Measurements from ENCODE around the gene FNDC10.

The FNDC10 gene

GRCh38 chr1:1622788-1623094, 22.8 kb upstream of the FNDC10 start:
- peaks cover 0 to 27% (median 25%) of the 10 kb centered on the region in 5 donors for H3K36me3 ChIP-seq (ENCODE audit: control insufficient read depth in 5 of 5, insufficient read depth in 5 of 5, low read length in 5 of 5)
- no peaks in the 10 kb centered on the region for H3K9me3 ChIP-seq (ENCODE audit: control insufficient read depth in 5 of 5, low read length in 5 of 5)
- no peaks in the 10 kb centered on the region for H3K27me3 ChIP-seq (ENCODE audit: control insufficient read depth in 5 of 5, insufficient read depth in 4 of 5, low read length in 5 of 5)
- no peak overlapping the region for H3K9ac ChIP-seq (ENCODE audit: low read length in 5 of 5)
- H3K4me3 ChIP-seq (ENCODE audit: low read depth in 1 of 5, low read length in 5 of 5), result no peak overlapping the region
- H3K4me1 ChIP-seq (ENCODE audit: control insufficient read depth in 5 of 5, insufficient read depth in 5 of 5, low read length in 5 of 5), result no peaks in the 10 kb centered on the region
- no peak overlapping the region for H3K27ac ChIP-seq (ENCODE audit: low read depth, low read length)

GRCh38 chr1:1622010-1622787, 22.3 kb upstream of the FNDC10 start:
- Histone ChIP-seq H3K4me3 (ENCODE audit: low read depth in 1 of 5, low read length in 5 of 5) (no peak overlapping the region), H3K9me3 (ENCODE audit: control insufficient read depth in 5 of 5, low read length in 5 of 5) (no peaks in the 10 kb centered on the region), H3K4me1 (ENCODE audit: control insufficient read depth in 5 of 5, insufficient read depth in 5 of 5, low read length in 5 of 5) (peaks cover under 1 to 5% (median under 1%) of the 10 kb centered on the region in 5 donors), H3K27me3 (ENCODE audit: control insufficient read depth in 5 of 5, insufficient read depth in 4 of 5, low read length in 5 of 5) (no peaks in the 10 kb centered on the region), H3K27ac (ENCODE audit: low read depth, low read length) (no peak overlapping the region), H3K36me3 (ENCODE audit: control insufficient read depth in 5 of 5, insufficient read depth in 5 of 5, low read length in 5 of 5) (peaks cover 0 to 28% (median 26%) of the 10 kb centered on the region in 5 donors), H3K9ac (ENCODE audit: low read length in 5 of 5) (no peak overlapping the region)

- H3K9me3 ChIP-seq (ENCODE audit: control insufficient read depth in 5 of 5, low read length in 5 of 5), result no peaks in the 10 kb centered on the region
- no peaks in the 10 kb centered on the region for H3K27me3 ChIP-seq (ENCODE audit: control insufficient read depth in 5 of 5, insufficient read depth in 4 of 5, low read length in 5 of 5)
- no peak overlapping the region for H3K27ac ChIP-seq (ENCODE audit: low read depth, low read length)
- H3K9ac ChIP-seq (ENCODE audit: low read length in 5 of 5), result no peak overlapping the region
- H3K36me3 ChIP-seq (ENCODE audit: control insufficient read depth in 5 of 5, insufficient read depth in 5 of 5, low read length in 5 of 5), result peaks cover 0 to 26% (median 23%) of the 10 kb centered on the region in 5 donors
- H3K4me1 ChIP-seq (ENCODE audit: control insufficient read depth in 5 of 5, insufficient read depth in 5 of 5, low read length in 5 of 5), result peaks cover 5 to 13% (median 9%) of the 10 kb centered on the region in 5 donors
- H3K4me3 ChIP-seq (ENCODE audit: low read depth in 1 of 5, low read length in 5 of 5), result no peak overlapping the region
Measured at GRCh38 chr1:1621173-1622009, 21.5 kb upstream of the FNDC10 start.

GRCh38 chr1:1620433-1621139, 20.7 kb upstream of the FNDC10 start:
- Histone ChIP-seq H3K4me1 (ENCODE audit: control insufficient read depth in 5 of 5, insufficient read depth in 5 of 5, low read length in 5 of 5) (peaks cover 5 to 15% (median 11%) of the 10 kb centered on the region in 5 donors), H3K9ac (ENCODE audit: low read length in 5 of 5) (no peak overlapping the region), H3K27ac (ENCODE audit: low read depth, low read length) (no peak overlapping the region), H3K27me3 (ENCODE audit: control insufficient read depth in 5 of 5, insufficient read depth in 4 of 5, low read length in 5 of 5) (no peaks in the 10 kb centered on the region), H3K9me3 (ENCODE audit: control insufficient read depth in 5 of 5, low read length in 5 of 5) (no peaks in the 10 kb centered on the region), H3K4me3 (ENCODE audit: low read depth in 1 of 5, low read length in 5 of 5) (no peak overlapping the region), H3K36me3 (ENCODE audit: control insufficient read depth in 5 of 5, insufficient read depth in 5 of 5, low read length in 5 of 5) (peaks cover 0 to 24% (median 23%) of the 10 kb centered on the region in 5 donors)

- H3K4me1 ChIP-seq (ENCODE audit: control insufficient read depth in 5 of 5, insufficient read depth in 5 of 5, low read length in 5 of 5), result peaks cover 5 to 17% (median 12%) of the 10 kb centered on the region in 5 donors
- H3K4me3 ChIP-seq (ENCODE audit: low read depth in 1 of 5, low read length in 5 of 5), result no peak overlapping the region
- H3K27me3 ChIP-seq (ENCODE audit: control insufficient read depth in 5 of 5, insufficient read depth in 4 of 5, low read length in 5 of 5), result no peaks in the 10 kb centered on the region
- H3K9ac ChIP-seq (ENCODE audit: low read length in 5 of 5), result no peak overlapping the region
- H3K27ac ChIP-seq (ENCODE audit: low read depth, low read length), result no peak overlapping the region
- H3K9me3 ChIP-seq (ENCODE audit: control insufficient read depth in 5 of 5, low read length in 5 of 5), result no peaks in the 10 kb centered on the region
- peaks cover 0 to 24% (median 19%) of the 10 kb centered on the region in 5 donors for H3K36me3 ChIP-seq (ENCODE audit: control insufficient read depth in 5 of 5, insufficient read depth in 5 of 5, low read length in 5 of 5)
Measured at GRCh38 chr1:1619917-1620361, 20.0 kb upstream of the FNDC10 start.

- Histone ChIP-seq H3K36me3 (ENCODE audit: control insufficient read depth in 5 of 5, insufficient read depth in 5 of 5, low read length in 5 of 5) (peaks cover 0 to 16% (median 11%) of the 10 kb centered on the region in 5 donors), H3K9me3 (ENCODE audit: control insufficient read depth in 5 of 5, low read length in 5 of 5) (no peaks in the 10 kb centered on the region), H3K27ac (ENCODE audit: low read depth, low read length) (no peak overlapping the region), H3K4me1 (ENCODE audit: control insufficient read depth in 5 of 5, insufficient read depth in 5 of 5, low read length in 5 of 5) (peaks cover 14 to 31% (median 26%) of the 10 kb centered on the region in 5 donors), H3K9ac (ENCODE audit: low read length in 5 of 5) (no peak overlapping the region), H3K4me3 (ENCODE audit: low read depth in 1 of 5, low read length in 5 of 5) (no peak overlapping the region), H3K27me3 (ENCODE audit: control insufficient read depth in 5 of 5, insufficient read depth in 4 of 5, low read length in 5 of 5) (no peaks in the 10 kb centered on the region)
Measured at GRCh38 chr1:1618396-1619068, 18.6 kb upstream of the FNDC10 start.

- Histone ChIP-seq H3K27me3 (ENCODE audit: control insufficient read depth in 5 of 5, insufficient read depth in 4 of 5, low read length in 5 of 5) (no peaks in the 10 kb centered on the region), H3K4me1 (ENCODE audit: control insufficient read depth in 5 of 5, insufficient read depth in 5 of 5, low read length in 5 of 5) (peaks cover 14 to 34% (median 28%) of the 10 kb centered on the region in 5 donors), H3K36me3 (ENCODE audit: control insufficient read depth in 5 of 5, insufficient read depth in 5 of 5, low read length in 5 of 5) (peaks cover 0 to 16% (median 11%) of the 10 kb centered on the region in 5 donors), H3K9ac (ENCODE audit: low read length in 5 of 5) (no peak overlapping the region), H3K27ac (ENCODE audit: low read depth, low read length) (no peak overlapping the region), H3K9me3 (ENCODE audit: control insufficient read depth in 5 of 5, low read length in 5 of 5) (no peaks in the 10 kb centered on the region), H3K4me3 (ENCODE audit: low read depth in 1 of 5, low read length in 5 of 5) (no peak overlapping the region)
Measured at GRCh38 chr1:1617925-1618324, 18.0 kb upstream of the FNDC10 start.

GRCh38 chr1:1617516-1617915, 17.6 kb upstream of the FNDC10 start:
- peaks cover 14 to 34% (median 28%) of the 10 kb centered on the region in 5 donors for H3K4me1 ChIP-seq (ENCODE audit: control insufficient read depth in 5 of 5, insufficient read depth in 5 of 5, low read length in 5 of 5)

GRCh38 chr1:1616838-1617237, 16.9 kb upstream of the FNDC10 start:
- Histone ChIP-seq H3K9ac (ENCODE audit: low read length in 5 of 5) (peak overlapping the region in 2 of 5 donors; percentile 56 to 80), H3K4me1 (ENCODE audit: control insufficient read depth in 5 of 5, insufficient read depth in 5 of 5, low read length in 5 of 5) (peaks cover 14 to 34% (median 28%) of the 10 kb centered on the region in 5 donors), H3K4me3 (ENCODE audit: low read depth in 1 of 5, low read length in 5 of 5) (peak overlapping the region; percentile 61 to 97 (median 92))

More at GRCh38 chr1:1617516-1617915, 17.6 kb upstream of the FNDC10 start:
- no peaks in the 10 kb centered on the region for H3K9me3 ChIP-seq (ENCODE audit: control insufficient read depth in 5 of 5, low read length in 5 of 5)
- peaks cover 0 to 16% (median 11%) of the 10 kb centered on the region in 5 donors for H3K36me3 ChIP-seq (ENCODE audit: control insufficient read depth in 5 of 5, insufficient read depth in 5 of 5, low read length in 5 of 5)
- no peaks in the 10 kb centered on the region for H3K27me3 ChIP-seq (ENCODE audit: control insufficient read depth in 5 of 5, insufficient read depth in 4 of 5, low read length in 5 of 5)
- H3K27ac ChIP-seq (ENCODE audit: low read depth, low read length), result no peak overlapping the region
- H3K4me3 ChIP-seq (ENCODE audit: low read depth in 1 of 5, low read length in 5 of 5), result no peak overlapping the region
- H3K9ac ChIP-seq (ENCODE audit: low read length in 5 of 5), result no peak overlapping the region

More at GRCh38 chr1:1616838-1617237, 16.9 kb upstream of the FNDC10 start:
- Histone ChIP-seq H3K36me3 (ENCODE audit: control insufficient read depth in 5 of 5, insufficient read depth in 5 of 5, low read length in 5 of 5) (peaks cover 0 to 16% (median 11%) of the 10 kb centered on the region in 5 donors), H3K27ac (ENCODE audit: low read depth, low read length) (no peak overlapping the region), H3K27me3 (ENCODE audit: control insufficient read depth in 5 of 5, insufficient read depth in 4 of 5, low read length in 5 of 5) (no peaks in the 10 kb centered on the region), H3K9me3 (ENCODE audit: control insufficient read depth in 5 of 5, low read length in 5 of 5) (no peaks in the 10 kb centered on the region)
